Embryonic facial prominence (tissue), 1 donor: ENCODE results near the gene SH3BP5.

Experiments
- DNase-seq: peaks from one replicate; pipeline ENCODE4 v3.0.0-alpha.2; 2016; ENCODE audit errors: extremely low spot score

Gene SH3BP5

GRCh38 chr3:15276028-15276724 is 56.2 kb downstream of the SH3BP5 start:
- DNase-seq, result no peak

- no peak for DNase-seq
Observed at GRCh38 chr3:15273227-15273626, 59.2 kb downstream of the SH3BP5 start.

GRCh38 chr3:15272426-15273196 is 59.8 kb downstream of the SH3BP5 start:
- no peak for DNase-seq

- DNase-seq, result no peak
Observed at GRCh38 chr3:15271785-15272381, 60.5 kb downstream of the SH3BP5 start.

- DNase-seq, result no peak
Observed at GRCh38 chr3:15271030-15271429, 61.4 kb downstream of the SH3BP5 start.

GRCh38 chr3:15269091-15269989 is 63.0 kb downstream of the SH3BP5 start:
- no peak for DNase-seq

- DNase-seq, result peak; percentile 68
Observed at GRCh38 chr3:15268033-15268631, 64.3 kb downstream of the SH3BP5 start.

- no peak for DNase-seq
Observed at GRCh38 chr3:15267502-15267901, 64.9 kb downstream of the SH3BP5 start.

- no peak for DNase-seq
Observed at GRCh38 chr3:15266510-15267376, 65.6 kb downstream of the SH3BP5 start.

- DNase-seq, result no peak
Observed at GRCh38 chr3:15265655-15266509, 66.5 kb downstream of the SH3BP5 start.

GRCh38 chr3:15264486-15264885 is 67.9 kb downstream of the SH3BP5 start:
- no peak for DNase-seq

- DNase-seq, result no peak
Observed at GRCh38 chr3:15263926-15264325, 68.5 kb downstream of the SH3BP5 start.

GRCh38 chr3:15263120-15263519 is 69.3 kb downstream of the SH3BP5 start:
- DNase-seq, result no peak

- DNase-seq, result no peak
Observed at GRCh38 chr3:15262021-15262420, 70.4 kb downstream of the SH3BP5 start.

GRCh38 chr3:15261274-15261673 is 71.1 kb downstream of the SH3BP5 start:
- DNase-seq, result no peak

GRCh38 chr3:15260531-15260930 is 71.9 kb downstream of the SH3BP5 start:
- no peak for DNase-seq

GRCh38 chr3:15258720-15259119 is 73.7 kb downstream of the SH3BP5 start:
- DNase-seq, result no peak

GRCh38 chr3:15256861-15257341 is 75.5 kb downstream of the SH3BP5 start:
- no peak for DNase-seq

GRCh38 chr3:15255215-15255614 is 77.2 kb downstream of the SH3BP5 start:
- DNase-seq, result no peak
